Omental fat pad (tissue), 4 donors: ENCODE data around the gene GP2. TPM values are rescaled to one million over a fixed set of nuclear protein-coding genes. Genes with fewer than 3 reads are reported as not detected.

Experiments used
- ATAC-seq: fragments of 150-250 bp; one replicate; pipeline ENCODE4 v1.9.1; 2016; ENCODE audit warnings: mild to moderate bottlenecking, moderate library complexity; ENCODE audit not compliant: low FRiP score
- DNase-seq: peaks from one replicate; pipeline ENCODE4 v3.0.0-alpha.2; 2019; ENCODE audit warnings: low spot score
- total RNA-seq, 4 donors: library from RNA; depleted of rRNA; stranded (reverse); fragments of >200 nt; gene quantifications; one replicate each; pipeline ENCODE4 v1.1.0, GENCODE V29; 2016
- TF ChIP-seq, protein P1 (sequence below), 3 donors: fragments of 450-650 bp; IDR thresholded peaks; one replicate each; pipeline ENCODE4 v1.5.1; 2016 to 2017; ENCODE audit warnings: antibody characterized with exemption in 3 of 3, mild to moderate bottlenecking in 3 of 3, moderate library complexity in 2 of 3

The GP2 gene
- total RNA-seq, 4 donors from 2014 or later: 0.31 to 1.4 (median 0.32) TPM; not detected in 1

DNA sequence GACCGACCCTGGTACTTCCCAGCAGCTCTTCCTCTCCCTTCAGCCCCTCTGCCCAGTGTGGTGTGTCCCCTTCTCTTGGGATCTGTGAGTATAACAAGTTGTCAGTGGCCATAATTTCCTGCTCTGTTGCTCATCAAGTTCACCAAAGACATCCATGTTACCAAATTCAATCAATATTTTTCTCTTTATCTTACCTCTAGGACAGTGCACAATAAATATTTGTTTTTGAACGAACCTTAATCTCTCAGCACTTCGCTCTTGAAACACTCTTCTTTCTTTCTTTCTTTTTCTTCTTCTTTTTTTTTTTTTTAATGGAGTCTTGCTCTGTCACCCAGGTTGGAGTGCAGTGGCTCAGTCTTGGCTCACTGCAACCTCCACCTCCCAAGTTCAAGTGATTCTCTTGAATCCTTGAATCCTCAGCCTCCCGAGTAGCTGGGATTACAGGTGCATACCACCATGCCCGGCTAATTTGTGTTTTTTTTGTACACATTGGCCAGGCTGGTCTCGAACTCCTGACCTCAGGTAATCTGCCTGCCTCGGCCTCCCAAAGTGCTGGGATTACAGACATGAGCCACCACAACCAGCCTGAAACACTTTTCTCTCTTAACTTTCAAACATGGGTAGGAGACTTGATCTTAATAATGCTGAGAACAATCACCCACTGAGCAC is 27.9 kb upstream of the GP2 start:
- TF ChIP-seq, protein P1, sequence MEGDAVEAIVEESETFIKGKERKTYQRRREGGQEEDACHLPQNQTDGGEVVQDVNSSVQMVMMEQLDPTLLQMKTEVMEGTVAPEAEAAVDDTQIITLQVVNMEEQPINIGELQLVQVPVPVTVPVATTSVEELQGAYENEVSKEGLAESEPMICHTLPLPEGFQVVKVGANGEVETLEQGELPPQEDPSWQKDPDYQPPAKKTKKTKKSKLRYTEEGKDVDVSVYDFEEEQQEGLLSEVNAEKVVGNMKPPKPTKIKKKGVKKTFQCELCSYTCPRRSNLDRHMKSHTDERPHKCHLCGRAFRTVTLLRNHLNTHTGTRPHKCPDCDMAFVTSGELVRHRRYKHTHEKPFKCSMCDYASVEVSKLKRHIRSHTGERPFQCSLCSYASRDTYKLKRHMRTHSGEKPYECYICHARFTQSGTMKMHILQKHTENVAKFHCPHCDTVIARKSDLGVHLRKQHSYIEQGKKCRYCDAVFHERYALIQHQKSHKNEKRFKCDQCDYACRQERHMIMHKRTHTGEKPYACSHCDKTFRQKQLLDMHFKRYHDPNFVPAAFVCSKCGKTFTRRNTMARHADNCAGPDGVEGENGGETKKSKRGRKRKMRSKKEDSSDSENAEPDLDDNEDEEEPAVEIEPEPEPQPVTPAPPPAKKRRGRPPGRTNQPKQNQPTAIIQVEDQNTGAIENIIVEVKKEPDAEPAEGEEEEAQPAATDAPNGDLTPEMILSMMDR (IDR thresholded peaks at IDR 0.05): no peak
- no peak for DNase-seq
- no peak for ATAC-seq

GRCh38 chr16:20353379-20353778 is 26.1 kb upstream of the GP2 start:
- TF ChIP-seq, protein P1 (IDR thresholded peaks at IDR 0.05): no peak
- ATAC-seq (no peak), DNase-seq (no peak)

DNA sequence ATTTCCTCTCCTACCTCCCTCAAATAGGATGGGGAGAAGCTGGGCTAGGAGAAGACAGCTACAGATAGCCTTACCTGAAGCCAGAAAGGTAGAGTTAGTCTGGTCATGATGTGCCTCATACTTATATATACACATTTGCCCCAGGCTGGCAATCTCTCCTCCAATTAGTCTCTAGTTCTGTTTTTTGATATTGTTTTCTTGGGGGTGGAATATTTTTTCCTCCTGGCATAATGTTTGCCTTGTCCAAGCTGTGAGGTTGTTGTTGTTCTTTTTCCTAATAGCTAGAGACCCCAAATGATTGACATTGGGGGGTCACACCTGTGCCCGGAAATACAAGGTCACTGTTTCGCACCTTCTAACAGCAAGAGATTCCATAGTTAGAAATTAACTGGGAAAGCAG is 25.3 kb upstream of the GP2 start, which contains the start of gene UMOD:
UMOD (minus strand) TSS at position 101 of the 400 bp plus-strand sequence. CDS start 1,978 bp downstream, outside the sequence.
- DNase-seq: no peak
- TF ChIP-seq, protein P1 (IDR thresholded peaks at IDR 0.05): no peak
- no peak for ATAC-seq

- no peak for ATAC-seq
- DNase-seq: no peak
- TF ChIP-seq, protein P1 (IDR thresholded peaks at IDR 0.05): no peak
Measured at GRCh38 chr16:20349615-20350014, 22.3 kb upstream of the GP2 start.

DNA sequence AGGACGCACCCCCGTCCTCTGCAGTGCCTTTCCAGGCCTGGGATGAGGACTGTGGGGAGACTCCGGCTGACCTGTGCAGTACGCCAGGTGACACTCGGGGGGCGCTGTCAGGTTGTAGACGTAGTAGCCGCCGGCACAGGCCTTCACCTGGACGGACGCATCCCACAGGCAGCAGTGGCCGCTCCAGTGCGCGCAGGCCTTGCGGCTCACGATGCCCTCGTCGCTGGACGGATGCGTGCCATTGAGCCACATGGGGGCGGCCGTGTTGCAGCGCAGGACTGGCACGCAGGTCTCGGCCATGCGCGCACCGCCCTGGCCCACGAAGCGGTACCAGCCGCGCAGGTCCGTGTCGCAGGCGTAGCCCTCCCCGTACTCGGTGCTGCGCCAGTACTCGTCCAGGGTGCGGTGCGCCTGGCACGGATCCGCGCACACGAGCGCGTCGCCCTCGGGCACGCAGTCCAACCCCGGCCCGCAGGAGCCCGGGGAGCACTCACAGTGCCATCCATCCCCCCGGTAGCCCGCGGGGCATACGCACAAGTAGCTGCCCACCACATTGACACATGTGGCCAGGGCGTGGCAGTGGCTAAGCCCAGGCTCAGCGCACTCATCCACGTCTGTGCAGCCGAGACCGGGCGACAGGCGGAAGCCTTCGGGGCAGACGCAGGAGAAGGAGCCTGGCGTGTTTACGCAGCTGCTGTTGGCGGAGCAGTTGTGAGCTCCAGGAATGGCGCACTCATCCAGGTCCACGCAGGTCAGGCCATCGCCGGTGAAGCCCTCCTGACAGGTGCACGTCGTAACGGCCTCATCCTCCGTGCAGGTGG is 21.3 kb upstream of the GP2 start:
- no peak for DNase-seq
- TF ChIP-seq, protein P1 (IDR thresholded peaks at IDR 0.05): no peak
- no peak for ATAC-seq

DNA sequence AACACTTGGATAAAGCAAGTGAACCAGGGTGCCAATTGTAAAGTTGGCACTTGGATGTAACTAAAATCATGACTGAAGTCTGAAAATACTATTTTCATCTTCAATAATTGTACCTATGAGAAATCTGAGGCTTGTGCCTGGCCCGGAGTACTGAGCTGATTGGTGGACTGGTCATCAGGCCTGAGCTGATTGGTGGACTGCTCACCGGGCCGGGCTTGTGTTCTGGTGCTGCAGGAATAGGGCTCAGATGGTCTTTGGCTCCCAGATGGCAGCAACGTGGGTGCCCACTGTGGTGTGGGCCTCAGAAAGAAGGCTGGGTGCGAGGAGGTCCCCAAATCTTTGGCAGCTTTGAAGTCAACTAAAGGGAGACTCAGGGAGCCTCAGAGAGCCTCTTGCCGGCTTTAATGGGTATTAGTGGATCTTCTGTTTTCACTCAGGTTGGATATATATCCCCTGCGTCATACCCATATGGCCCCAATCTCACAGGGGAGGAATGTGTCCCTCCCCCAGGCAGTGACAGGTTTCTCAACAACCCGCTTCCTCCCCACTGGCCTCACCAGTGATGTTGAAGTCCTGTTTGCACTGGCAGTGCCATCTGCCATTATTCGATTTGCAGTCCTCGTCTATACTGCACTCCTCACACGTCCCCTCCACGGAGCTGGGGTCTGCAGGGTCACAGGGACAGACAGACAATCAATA is 20.5 kb upstream of the GP2 start:
- ATAC-seq (no peak), DNase-seq (no peak)
- TF ChIP-seq, protein P1 (IDR thresholded peaks at IDR 0.05): no peak
